AG09319 (cell line): Measurements from ENCODE around the gene BASP1.
"Not testable (repeated sequence)": the region's sequence is repeated elsewhere in the genome, so short reads cannot be mapped to it uniquely, and the experiment has no call there.

Source experiments
- DNase-seq: peaks from one replicate; pipeline ENCODE4 v3.0.0-alpha.2; 2010; ENCODE audit warnings: low read depth; ENCODE audit errors: extremely low read depth
- CTCF ChIP-seq: IDR thresholded peaks from 2 replicates; pipeline ENCODE4 v1.5.1; 2011; ENCODE audit warnings: low read depth, mild to moderate bottlenecking, inconsistent platforms, low read length, moderate library complexity

Gene BASP1

GRCh38 chr5:17185773-17186172 lies 31.7 kb upstream of the BASP1 start:
- peak; percentile 89 for DNase-seq

GRCh38 chr5:17186256-17186655 lies 31.2 kb upstream of the BASP1 start:
- DNase-seq, result no peak
- TF ChIP-seq CTCF, result no peak

More at GRCh38 chr5:17185773-17186172, 31.7 kb upstream of the BASP1 start:
- TF ChIP-seq CTCF, result no peak; the same call in 1 of the 2 replicates

GRCh38 chr5:17187011-17187785 lies 30.2 kb upstream of the BASP1 start:
- DNase-seq, result no peak
- TF ChIP-seq CTCF, result no peak

GRCh38 chr5:17187786-17188170 lies 29.7 kb upstream of the BASP1 start:
- no peak for DNase-seq
- no peak for TF ChIP-seq CTCF

- DNase-seq, result no peak
- TF ChIP-seq CTCF, result peak; percentile 75
Observed at GRCh38 chr5:17189381-17190036, 27.9 kb upstream of the BASP1 start.

- DNase-seq, result peak; percentile 86
- TF ChIP-seq CTCF, result peak; percentile 69
Observed at GRCh38 chr5:17190242-17190778, 27.1 kb upstream of the BASP1 start.

GRCh38 chr5:17190799-17191391 lies 26.5 kb upstream of the BASP1 start:
- DNase-seq, result no peak
- TF ChIP-seq CTCF, result no peak

GRCh38 chr5:17191574-17191973 lies 25.9 kb upstream of the BASP1 start:
- not testable (repeated sequence) for DNase-seq
